H9 (cell line): ENCODE measurements around the gene SDK1. TPM values are rescaled to one million over a fixed set of nuclear protein-coding genes. Genes with fewer than 3 reads are reported as not detected.
A peak's percentile ranks its signal among the peaks of the same experiment; 100 is the strongest.

Experiments
- DNase-seq: peaks from one replicate; pipeline ENCODE4 v3.0.0-alpha.2; 2017
- H2AFZ ChIP-seq: one replicate; pipeline ENCODE4 v1.6.1; 2013; ENCODE audit warnings: mild to moderate bottlenecking, low read length, control low read depth, moderate library complexity
- H2AK5ac ChIP-seq: 2 replicates; pipeline ENCODE4 v1.6.1; 2013; ENCODE audit warnings: low read length, control low read depth, mixed read lengths; ENCODE audit not compliant: insufficient read length
- H2BK120ac ChIP-seq: one replicate; pipeline ENCODE4 v1.6.1; 2013; ENCODE audit warnings: low read depth, mild to moderate bottlenecking, low read length, control low read depth, inconsistent platforms; ENCODE audit not compliant: poor library complexity, severe bottlenecking
- H2BK12ac ChIP-seq: 2 replicates; pipeline ENCODE4 v1.6.1; 2013; ENCODE audit warnings: low read length, control low read depth, mixed read lengths, low read depth; ENCODE audit not compliant: insufficient read length
- H2BK15ac ChIP-seq: 2 replicates; pipeline ENCODE4 v1.6.1; 2013; ENCODE audit warnings: low read depth, low read length, control low read depth
- H2BK20ac ChIP-seq: one replicate; pipeline ENCODE4 v1.6.1; 2013; ENCODE audit warnings: low read depth, mild to moderate bottlenecking, low read length, control low read depth, inconsistent platforms; ENCODE audit not compliant: poor library complexity, severe bottlenecking
- H2BK5ac ChIP-seq: 2 replicates; pipeline ENCODE4 v1.6.1; 2013; ENCODE audit warnings: low read length, control low read depth, mixed read lengths; ENCODE audit not compliant: insufficient read length
- H3K14ac ChIP-seq: 2 replicates; pipeline ENCODE4 v1.6.1; 2013; ENCODE audit warnings: low read length, control low read depth; ENCODE audit not compliant: insufficient read depth
- H3K18ac ChIP-seq: 2 replicates; pipeline ENCODE4 v1.6.1; 2013; ENCODE audit warnings: low read depth, mild to moderate bottlenecking, mixed read lengths, low read length, control low read depth; ENCODE audit not compliant: insufficient read length
- H3K23ac ChIP-seq: 2 replicates; pipeline ENCODE4 v1.6.1; 2013; ENCODE audit warnings: low read length, control low read depth, mixed read lengths, low read depth; ENCODE audit not compliant: insufficient read length
- H3K23me2 ChIP-seq: 2 replicates; pipeline ENCODE4 v1.6.1; 2013; ENCODE audit warnings: low read depth, mild to moderate bottlenecking, mixed read lengths, low read length, control low read depth; ENCODE audit not compliant: insufficient read length, poor library complexity, severe bottlenecking
- H3K27ac ChIP-seq: 2 replicates; pipeline ENCODE4 v1.5.1; 2013; ENCODE audit warnings: low read length, control low read depth, mixed read lengths, low read depth; ENCODE audit not compliant: insufficient read length
- H3K27me3 ChIP-seq: 2 replicates; pipeline ENCODE4 v1.6.1; 2013; ENCODE audit warnings: low read length, control low read depth, inconsistent platforms; ENCODE audit not compliant: insufficient read depth
- H3K4ac ChIP-seq: 2 replicates; pipeline ENCODE4 v1.6.1; 2013; ENCODE audit warnings: low read depth, mild to moderate bottlenecking, control low read depth, inconsistent platforms, low read length, moderate library complexity
- H3K4me1 ChIP-seq: 2 replicates; pipeline ENCODE4 v1.6.1; 2013; ENCODE audit warnings: low read length, control low read depth, inconsistent platforms; ENCODE audit not compliant: insufficient read depth
- H3K4me2 ChIP-seq: 2 replicates; pipeline ENCODE4 v1.6.1; 2013; ENCODE audit warnings: low read length, control low read depth, mixed read lengths; ENCODE audit not compliant: insufficient read length, insufficient read depth
- H3K56ac ChIP-seq: 2 replicates; pipeline ENCODE4 v1.6.1; 2013; ENCODE audit warnings: low read depth, mild to moderate bottlenecking, mixed read lengths, low read length, control low read depth; ENCODE audit not compliant: insufficient read length
- H3K79me1 ChIP-seq: 2 replicates; pipeline ENCODE4 v1.6.1; 2013; ENCODE audit warnings: low read depth, mild to moderate bottlenecking, moderate library complexity, low read length, control low read depth, inconsistent platforms; ENCODE audit not compliant: insufficient read depth, poor library complexity, severe bottlenecking
- H3K79me2 ChIP-seq: 2 replicates; pipeline ENCODE4 v1.6.1; 2013; ENCODE audit warnings: low read length, control low read depth, inconsistent platforms; ENCODE audit not compliant: insufficient read depth
- H3K9ac ChIP-seq: 2 replicates; pipeline ENCODE4 v1.6.1; 2013; ENCODE audit warnings: low read length, control low read depth, mixed read lengths; ENCODE audit not compliant: insufficient read length; ENCODE audit errors: extremely low read depth
- H3K9me3 ChIP-seq: one replicate; pipeline ENCODE4 v1.6.1; 2013; ENCODE audit warnings: low read depth, low read length, inconsistent platforms; ENCODE audit not compliant: control insufficient read depth
- H3T11ph ChIP-seq: one replicate; pipeline ENCODE4 v1.6.1; 2013; ENCODE audit warnings: mild to moderate bottlenecking, low read length, control low read depth, inconsistent platforms
- H4K20me1 ChIP-seq: one replicate; pipeline ENCODE4 v1.6.1; 2013; ENCODE audit not compliant: control insufficient read depth, insufficient read length, insufficient read depth
- H4K5ac ChIP-seq: 2 replicates; pipeline ENCODE4 v1.6.1; 2013; ENCODE audit warnings: low read depth, mild to moderate bottlenecking, mixed read lengths, low read length, control low read depth; ENCODE audit not compliant: insufficient read length
- H4K8ac ChIP-seq: replicated peaks from 2 replicates; pipeline ENCODE4 v1.6.1; 2013; ENCODE audit warnings: low read length, control low read depth, mixed read lengths, low read depth; ENCODE audit not compliant: insufficient read length
- H4K91ac ChIP-seq: 2 replicates; pipeline ENCODE4 v1.6.1; 2013; ENCODE audit warnings: low read depth, mild to moderate bottlenecking, moderate library complexity, mixed read lengths, low read length, control low read depth; ENCODE audit not compliant: insufficient read length
- H3K27ac Mint-ChIP-seq, 3 experiments: 2 replicates in 2 of 3; 3 replicates in 1 of 3; pipeline ENCODE4 v1.8.0; 2020 to 2021; ENCODE audit warnings: mixed read lengths in 3 of 3, mild to moderate bottlenecking in 1 of 3, moderate library complexity in 1 of 3
- H3K27me3 Mint-ChIP-seq: 2 replicates; pipeline ENCODE4 v1.8.0; 2021; ENCODE audit warnings: low read depth, mild to moderate bottlenecking, moderate library complexity, mixed read lengths
- H3K36me3 Mint-ChIP-seq, 3 experiments: 2 replicates in 2 of 3; 3 replicates in 1 of 3; pipeline ENCODE4 v1.8.0; 2020 to 2021; ENCODE audit warnings: low read depth in 3 of 3, mixed read lengths in 3 of 3; ENCODE audit not compliant: insufficient read depth in 1 of 3
- H3K4me1 Mint-ChIP-seq, 2 experiments: 2 replicates each; pipeline ENCODE4 v1.8.0; 2020; ENCODE audit warnings: mixed read lengths in 2 of 2
- H3K4me3 Mint-ChIP-seq, 2 experiments: 2 replicates in 1 of 2; 3 replicates in 1 of 2; pipeline ENCODE4 v1.8.0; 2020 to 2021; ENCODE audit warnings: mild to moderate bottlenecking in 2 of 2, mixed read lengths in 2 of 2, moderate library complexity in 1 of 2
- H3K9me3 Mint-ChIP-seq, 2 experiments: 2 replicates in 1 of 2; 3 replicates in 1 of 2; pipeline ENCODE4 v1.8.0; 2020; ENCODE audit warnings: mild to moderate bottlenecking in 2 of 2, mixed read lengths in 2 of 2, moderate library complexity in 1 of 2
- CTCF ChIP-seq: fragments of 200-600 bp; sonication (generic); conservative IDR thresholded peaks from 3 replicates; pipeline ENCODE4 v1.8.0; 2021; ENCODE audit warnings: antibody characterized with exemption, mild to moderate bottlenecking
- WGBS: extraction: QIAGEN DNeasy Blood & Tissue Kit; methylation state at CpG from one replicate; pipeline ENCODE4 v1.1.7; 2013; ENCODE audit warnings: missing lambda C conversion rate, low lambda C conversion rate, mixed read lengths; ENCODE audit not compliant: insufficient read length; ENCODE audit errors: extremely low coverage; 5-methylcytosine and 5-hydroxymethylcytosine counted together
- total RNA-seq: library from RNA; stranded (reverse); gene quantifications from 2 replicates; pipeline ENCODE4 v1.2.1, GENCODE V29; 2021

Gene SDK1
- total RNA-seq, 1 experiment from 2014 or later: 8.7 TPM

GRCh38 chr7:4131063-4131462 lies 830.0 kb downstream of the SDK1 start:
- WGBS: no CpG with 5 or more reads among the region's 7 CpGs
- H3K4me3 Mint-ChIP-seq: no peak overlapping the region
- H3K4ac ChIP-seq: no peak overlapping the region
- no peaks in the 10 kb centered on the region for H3K79me1 ChIP-seq
- H4K5ac ChIP-seq: no peak overlapping the region
- TF ChIP-seq CTCF: peak; percentile 63
- no peak overlapping the region for H3K14ac ChIP-seq
- H4K8ac ChIP-seq: no peak overlapping the region
- H3K4me1 ChIP-seq: peaks cover 8% of the 10 kb centered on the region; the same call in 1 of the 2 replicates
- H2BK15ac ChIP-seq: no peak overlapping the region
- H3K9me3 ChIP-seq: no peaks in the 10 kb centered on the region
- H3K9ac ChIP-seq: no peak overlapping the region
- no peak overlapping the region for H2BK12ac ChIP-seq
- no peak overlapping the region for H3K56ac ChIP-seq
- no peak overlapping the region for H2BK120ac ChIP-seq
- no peak overlapping the region for H3K18ac ChIP-seq
- H3K23ac ChIP-seq: no peak overlapping the region
- H3K36me3 Mint-ChIP-seq: peaks cover 0 to 4% (median 0%) of the 10 kb centered on the region in 3 experiments; a peak in 1 of 7 replicates
- no peak overlapping the region for H2AFZ ChIP-seq
- no peaks in the 10 kb centered on the region for H3K79me2 ChIP-seq
- peak; percentile 74 for DNase-seq
- peaks cover 39 to 41% of the 10 kb centered on the region in 2 experiments for H3K4me1 Mint-ChIP-seq
- no peak overlapping the region for H2AK5ac ChIP-seq
- no peak overlapping the region for H3K4me2 ChIP-seq
- no peaks in the 10 kb centered on the region for H3K23me2 ChIP-seq
- no peak overlapping the region for H2BK5ac ChIP-seq
- no peaks in the 10 kb centered on the region for H3K9me3 Mint-ChIP-seq
- H4K91ac ChIP-seq: no peak overlapping the region
- H3K27ac ChIP-seq: no peak overlapping the region
- H3K27me3 Mint-ChIP-seq: no peaks in the 10 kb centered on the region; the same call in 1 of the 2 replicates
- no peak overlapping the region for H3T11ph ChIP-seq
- no peaks in the 10 kb centered on the region for H4K20me1 ChIP-seq
- no peaks in the 10 kb centered on the region for H3K27me3 ChIP-seq
- H2BK20ac ChIP-seq: no peak overlapping the region
- H3K27ac Mint-ChIP-seq: peak overlapping the region; percentile 28 to 78 (median 71); a peak in 5 of 7 replicates
